GM18519 (cell line): ENCODE data around the gene SNTG2.

Experiments used
- ATAC-seq: cut with Tn5 transposase; IDR thresholded peaks from one replicate; pipeline ENCODE4 v1.9.1; 2021; ENCODE audit warnings: mild to moderate bottlenecking, moderate library complexity; ENCODE audit not compliant: unreplicated experiment, low FRiP score

SNTG2 gene

GRCh38 chr2:1162768-1163584 is 212.3 kb downstream of the SNTG2 start:
- no peak for ATAC-seq

GRCh38 chr2:1166976-1167375 is 216.3 kb downstream of the SNTG2 start:
- ATAC-seq: no peak

- no peak for ATAC-seq
Observed at GRCh38 chr2:1168846-1169245, 218.2 kb downstream of the SNTG2 start.

GRCh38 chr2:1169291-1169949 is 218.8 kb downstream of the SNTG2 start:
- no peak for ATAC-seq

GRCh38 chr2:1170241-1170640 is 219.6 kb downstream of the SNTG2 start:
- ATAC-seq: no peak

GRCh38 chr2:1170711-1171110 is 220.1 kb downstream of the SNTG2 start:
- no peak for ATAC-seq

GRCh38 chr2:1173528-1173927 is 222.9 kb downstream of the SNTG2 start:
- ATAC-seq: no peak

GRCh38 chr2:1181893-1182292 is 231.2 kb downstream of the SNTG2 start:
- no peak for ATAC-seq

- no peak for ATAC-seq
Observed at GRCh38 chr2:1183300-1183699, 232.7 kb downstream of the SNTG2 start.

GRCh38 chr2:1186421-1186820 is 235.8 kb downstream of the SNTG2 start:
- no peak for ATAC-seq

- no peak for ATAC-seq
Observed at GRCh38 chr2:1187189-1187588, 236.5 kb downstream of the SNTG2 start.

GRCh38 chr2:1192121-1192520 is 241.5 kb downstream of the SNTG2 start:
- no peak for ATAC-seq

- no peak for ATAC-seq
Observed at GRCh38 chr2:1193801-1194200, 243.2 kb downstream of the SNTG2 start.

- no peak for ATAC-seq
Observed at GRCh38 chr2:1203772-1204171, 253.1 kb downstream of the SNTG2 start.

GRCh38 chr2:1205853-1206252 is 255.2 kb downstream of the SNTG2 start:
- no peak for ATAC-seq

GRCh38 chr2:1207962-1208510 is 257.4 kb downstream of the SNTG2 start:
- ATAC-seq: no peak

GRCh38 chr2:1208522-1208921 is 257.9 kb downstream of the SNTG2 start:
- ATAC-seq: no peak

GRCh38 chr2:1209246-1209645 is 258.6 kb downstream of the SNTG2 start:
- ATAC-seq: no peak

GRCh38 chr2:1209761-1210160 is 259.1 kb downstream of the SNTG2 start:
- no peak for ATAC-seq

GRCh38 chr2:1210352-1210751 is 259.7 kb downstream of the SNTG2 start:
- ATAC-seq: no peak

- ATAC-seq: no peak
Observed at GRCh38 chr2:1219901-1220573, 269.4 kb downstream of the SNTG2 start.
